Tibial artery (tissue), 4 donors: ENCODE measurements around the gene MCF2L.

ENCODE experiments used
- DNase-seq, 2 donors: peaks; one replicate each; pipeline ENCODE4 v3.0.0-alpha.2; 2019
- H3K27ac ChIP-seq, 2 donors: fragments of 200-600 bp; sonication (generic) in 1 of 2; 1 replicate in 1 of 2; 2 replicates in 1 of 2; pipeline ENCODE4 v1.5.1; 2018 to 2019; ENCODE audit warnings: mild to moderate bottlenecking in 1 of 2
- H3K27me3 ChIP-seq, 2 donors: fragments of 200-600 bp; sonication (generic) in 1 of 2; one replicate each; pipeline versions ENCODE4 v1.5.1 to v1.6.0; 2016 to 2019
- H3K36me3 ChIP-seq, 3 donors: fragments of 200-600 bp; sonication (generic) in 2 of 3; one replicate each; pipeline ENCODE4 v1.5.1; 2016 to 2019; ENCODE audit warnings: mild to moderate bottlenecking in 2 of 3
- H3K4me1 ChIP-seq, 4 donors: fragments of 200-600 bp; sonication (generic) in 2 of 4; 1 replicate in 3 of 4; 2 replicates in 1 of 4; pipeline ENCODE4 v1.5.1; 2016 to 2019
- H3K4me3 ChIP-seq, 2 donors: fragments of 200-600 bp; sonication (generic) in 1 of 2; 1 replicate in 1 of 2; 2 replicates in 1 of 2; pipeline ENCODE4 v1.5.1; 2018 to 2019; ENCODE audit warnings: mild to moderate bottlenecking in 2 of 2
- H3K9me3 ChIP-seq, 3 donors: fragments of 200-600 bp; sonication (generic) in 1 of 3; one replicate each; pipeline ENCODE4 v1.5.1; 2016 to 2019
- CTCF ChIP-seq, 2 experiments: fragments of 200-600 bp in 1 of 2; fragments of 450-650 bp in 1 of 2; IDR thresholded peaks; one replicate each; pipeline ENCODE4 v1.5.1; 2017 to 2019; ENCODE audit warnings: antibody characterized with exemption in 2 of 2, mild to moderate bottlenecking in 1 of 2, moderate library complexity in 1 of 2
- intact Hi-C: fragments of 100-400 bp; cut with DNase I; formaldehyde crosslinking; loops from one replicate; pipeline ENCODE4 v1.15.0; 2023; ENCODE audit warnings: low total_unique reads

The MCF2L gene

GRCh38 chr13:112983042-112983305 is 14.0 kb downstream of the MCF2L start:
- TF ChIP-seq CTCF (IDR thresholded peaks at IDR 0.05): no peak
- Histone ChIP-seq H3K4me1 (no peaks in the 10 kb centered on the region), H3K36me3 (no peaks in the 10 kb centered on the region), H3K27ac (no peak overlapping the region), H3K4me3 (no peak overlapping the region), H3K9me3 (no peaks in the 10 kb centered on the region), H3K27me3 (peaks cover 0 to 72% of the 10 kb centered on the region in 2 donors)
- intact Hi-C loops: no loop called here
- DNase-seq: no peak

- Histone ChIP-seq H3K4me1 (no peaks in the 10 kb centered on the region), H3K4me3 (no peak overlapping the region), H3K36me3 (no peaks in the 10 kb centered on the region), H3K9me3 (no peaks in the 10 kb centered on the region), H3K27ac (no peak overlapping the region), H3K27me3 (peaks cover 0 to 73% of the 10 kb centered on the region in 2 donors)
- intact Hi-C loops: no loop called here
- no peak for DNase-seq
- no peak for TF ChIP-seq CTCF (IDR thresholded peaks at IDR 0.05)
These were observed 14.6 kb downstream of the MCF2L start for GRCh38 chr13:112983428-112984196.

GRCh38 chr13:112984501-112984900 is 15.5 kb downstream of the MCF2L start:
- TF ChIP-seq CTCF (IDR thresholded peaks at IDR 0.05): no peak
- no peak overlapping the region for H3K4me3 ChIP-seq
- DNase-seq: no peak
- no peaks in the 10 kb centered on the region for H3K9me3 ChIP-seq
- H3K27me3 ChIP-seq: peaks cover 0 to 70% of the 10 kb centered on the region in 2 donors
- intact Hi-C loops: no loop called here
- no peak overlapping the region for H3K27ac ChIP-seq
- no peaks in the 10 kb centered on the region for H3K36me3 ChIP-seq
- H3K4me1 ChIP-seq: no peaks in the 10 kb centered on the region

- H3K27me3 ChIP-seq: peaks cover 0 to 64% of the 10 kb centered on the region in 2 donors
- no peaks in the 10 kb centered on the region for H3K36me3 ChIP-seq
- DNase-seq: no peak
- no peak overlapping the region for H3K27ac ChIP-seq
- no peak for TF ChIP-seq CTCF (IDR thresholded peaks at IDR 0.05)
- intact Hi-C loops: no loop called here
- no peaks in the 10 kb centered on the region for H3K4me1 ChIP-seq
- no peaks in the 10 kb centered on the region for H3K9me3 ChIP-seq
- H3K4me3 ChIP-seq: no peak overlapping the region
These were observed 16.2 kb downstream of the MCF2L start for GRCh38 chr13:112984954-112985802.

- no peak overlapping the region for H3K27ac ChIP-seq
- no peaks in the 10 kb centered on the region for H3K36me3 ChIP-seq
- no peak overlapping the region for H3K4me3 ChIP-seq
- peaks cover 0 to under 1% (median 0%) of the 10 kb centered on the region in 4 donors for H3K4me1 ChIP-seq
- no peak for TF ChIP-seq CTCF (IDR thresholded peaks at IDR 0.05)
- DNase-seq: no peak
- intact Hi-C loops: no loop called here
- H3K27me3 ChIP-seq: peaks cover 0 to 56% of the 10 kb centered on the region in 2 donors
- H3K9me3 ChIP-seq: no peaks in the 10 kb centered on the region
These were observed 16.9 kb downstream of the MCF2L start for GRCh38 chr13:112985803-112986408.
